HepG2 (cell line): ENCODE measurements around the gene FAM124A.

Experiments
- ARNT2 ChIP-seq: sonication (generic); formaldehyde crosslinking; IDR thresholded peaks from 2 replicates; pipeline ENCODE4 v1.8.0; 2022; ENCODE audit warnings: mild to moderate bottlenecking, low read depth, missing genetic modification reagents, moderate library complexity
- EHMT2 ChIP-seq: fragments of 200-600 bp; sonication (generic); IDR thresholded peaks from 2 replicates; pipeline ENCODE4 v1.7.0; 2017; ENCODE audit warnings: antibody characterized with exemption, low read depth, low read length, borderline replicate concordance
- KLF9 ChIP-seq: IDR thresholded peaks from 2 replicates; pipeline ENCODE4 v1.6.1; 2016; ENCODE audit warnings: low read depth
- ZNF563 ChIP-seq: sonication (generic); formaldehyde crosslinking; IDR thresholded peaks from 2 replicates; pipeline ENCODE4 v1.8.0; 2022; ENCODE audit warnings: mild to moderate bottlenecking, moderate library complexity, missing genetic modification reagents
- TF ChIP-seq, protein P1 (sequence below): IDR thresholded peaks from 2 replicates; pipeline ENCODE4 v1.4.0; 2020; ENCODE audit warnings: mild to moderate bottlenecking, missing genetic modification reagents
- TF ChIP-seq, protein P2 (sequence below): sonication (generic); formaldehyde crosslinking; IDR thresholded peaks from 2 replicates; pipeline ENCODE4 v1.5.0; 2020; ENCODE audit warnings: mild to moderate bottlenecking, missing genetic modification reagents, moderate library complexity

DNA sequence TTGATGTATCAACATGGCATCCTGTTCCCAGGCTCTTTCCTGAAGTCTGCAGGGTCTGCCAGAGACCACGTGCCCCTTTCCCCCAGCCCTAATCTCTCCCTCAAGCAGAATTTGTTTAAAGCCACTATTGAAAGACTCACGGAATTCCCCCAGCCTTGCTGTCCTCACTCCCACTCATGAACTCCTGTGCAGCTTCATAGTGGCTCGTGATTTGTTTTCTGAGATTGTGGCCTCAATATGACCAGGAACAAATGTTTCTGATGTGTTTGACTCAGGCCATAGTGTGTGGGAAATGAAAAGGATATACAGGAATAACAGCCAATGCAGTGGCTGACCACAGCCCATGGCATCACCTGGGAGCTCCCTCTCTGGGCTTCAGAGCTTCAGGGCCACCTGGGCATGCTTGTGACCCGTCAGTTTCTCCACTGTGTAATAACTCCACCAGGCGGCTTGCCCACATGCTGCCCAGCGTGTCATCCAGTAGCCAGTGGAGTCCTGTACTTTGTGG, 109.2 kb downstream of the FAM124A start:
- no peak for TF ChIP-seq KLF9 (CRISPR knock-in tag)
- TF ChIP-seq EHMT2, result no peak
- TF ChIP-seq, protein P1, sequence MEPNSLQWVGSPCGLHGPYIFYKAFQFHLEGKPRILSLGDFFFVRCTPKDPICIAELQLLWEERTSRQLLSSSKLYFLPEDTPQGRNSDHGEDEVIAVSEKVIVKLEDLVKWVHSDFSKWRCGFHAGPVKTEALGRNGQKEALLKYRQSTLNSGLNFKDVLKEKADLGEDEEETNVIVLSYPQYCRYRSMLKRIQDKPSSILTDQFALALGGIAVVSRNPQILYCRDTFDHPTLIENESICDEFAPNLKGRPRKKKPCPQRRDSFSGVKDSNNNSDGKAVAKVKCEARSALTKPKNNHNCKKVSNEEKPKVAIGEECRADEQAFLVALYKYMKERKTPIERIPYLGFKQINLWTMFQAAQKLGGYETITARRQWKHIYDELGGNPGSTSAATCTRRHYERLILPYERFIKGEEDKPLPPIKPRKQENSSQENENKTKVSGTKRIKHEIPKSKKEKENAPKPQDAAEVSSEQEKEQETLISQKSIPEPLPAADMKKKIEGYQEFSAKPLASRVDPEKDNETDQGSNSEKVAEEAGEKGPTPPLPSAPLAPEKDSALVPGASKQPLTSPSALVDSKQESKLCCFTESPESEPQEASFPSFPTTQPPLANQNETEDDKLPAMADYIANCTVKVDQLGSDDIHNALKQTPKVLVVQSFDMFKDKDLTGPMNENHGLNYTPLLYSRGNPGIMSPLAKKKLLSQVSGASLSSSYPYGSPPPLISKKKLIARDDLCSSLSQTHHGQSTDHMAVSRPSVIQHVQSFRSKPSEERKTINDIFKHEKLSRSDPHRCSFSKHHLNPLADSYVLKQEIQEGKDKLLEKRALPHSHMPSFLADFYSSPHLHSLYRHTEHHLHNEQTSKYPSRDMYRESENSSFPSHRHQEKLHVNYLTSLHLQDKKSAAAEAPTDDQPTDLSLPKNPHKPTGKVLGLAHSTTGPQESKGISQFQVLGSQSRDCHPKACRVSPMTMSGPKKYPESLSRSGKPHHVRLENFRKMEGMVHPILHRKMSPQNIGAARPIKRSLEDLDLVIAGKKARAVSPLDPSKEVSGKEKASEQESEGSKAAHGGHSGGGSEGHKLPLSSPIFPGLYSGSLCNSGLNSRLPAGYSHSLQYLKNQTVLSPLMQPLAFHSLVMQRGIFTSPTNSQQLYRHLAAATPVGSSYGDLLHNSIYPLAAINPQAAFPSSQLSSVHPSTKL (CRISPR knock-in tag), result no peak
- TF ChIP-seq, protein P2, sequence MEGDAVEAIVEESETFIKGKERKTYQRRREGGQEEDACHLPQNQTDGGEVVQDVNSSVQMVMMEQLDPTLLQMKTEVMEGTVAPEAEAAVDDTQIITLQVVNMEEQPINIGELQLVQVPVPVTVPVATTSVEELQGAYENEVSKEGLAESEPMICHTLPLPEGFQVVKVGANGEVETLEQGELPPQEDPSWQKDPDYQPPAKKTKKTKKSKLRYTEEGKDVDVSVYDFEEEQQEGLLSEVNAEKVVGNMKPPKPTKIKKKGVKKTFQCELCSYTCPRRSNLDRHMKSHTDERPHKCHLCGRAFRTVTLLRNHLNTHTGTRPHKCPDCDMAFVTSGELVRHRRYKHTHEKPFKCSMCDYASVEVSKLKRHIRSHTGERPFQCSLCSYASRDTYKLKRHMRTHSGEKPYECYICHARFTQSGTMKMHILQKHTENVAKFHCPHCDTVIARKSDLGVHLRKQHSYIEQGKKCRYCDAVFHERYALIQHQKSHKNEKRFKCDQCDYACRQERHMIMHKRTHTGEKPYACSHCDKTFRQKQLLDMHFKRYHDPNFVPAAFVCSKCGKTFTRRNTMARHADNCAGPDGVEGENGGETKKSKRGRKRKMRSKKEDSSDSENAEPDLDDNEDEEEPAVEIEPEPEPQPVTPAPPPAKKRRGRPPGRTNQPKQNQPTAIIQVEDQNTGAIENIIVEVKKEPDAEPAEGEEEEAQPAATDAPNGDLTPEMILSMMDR, result no peak
- no peak for TF ChIP-seq ARNT2 (CRISPR knock-in tag)
- no peak for TF ChIP-seq ZNF563
